GM19452 (cell line): ENCODE measurements around the gene CPSF2.
A peak's percentile ranks its signal among the peaks of the same experiment; 100 is the strongest.

ENCODE experiments used
- ATAC-seq: cut with Tn5 transposase; IDR thresholded peaks from one replicate; pipeline ENCODE4 v1.9.1; 2021; ENCODE audit not compliant: unreplicated experiment

CPSF2 gene

DNA sequence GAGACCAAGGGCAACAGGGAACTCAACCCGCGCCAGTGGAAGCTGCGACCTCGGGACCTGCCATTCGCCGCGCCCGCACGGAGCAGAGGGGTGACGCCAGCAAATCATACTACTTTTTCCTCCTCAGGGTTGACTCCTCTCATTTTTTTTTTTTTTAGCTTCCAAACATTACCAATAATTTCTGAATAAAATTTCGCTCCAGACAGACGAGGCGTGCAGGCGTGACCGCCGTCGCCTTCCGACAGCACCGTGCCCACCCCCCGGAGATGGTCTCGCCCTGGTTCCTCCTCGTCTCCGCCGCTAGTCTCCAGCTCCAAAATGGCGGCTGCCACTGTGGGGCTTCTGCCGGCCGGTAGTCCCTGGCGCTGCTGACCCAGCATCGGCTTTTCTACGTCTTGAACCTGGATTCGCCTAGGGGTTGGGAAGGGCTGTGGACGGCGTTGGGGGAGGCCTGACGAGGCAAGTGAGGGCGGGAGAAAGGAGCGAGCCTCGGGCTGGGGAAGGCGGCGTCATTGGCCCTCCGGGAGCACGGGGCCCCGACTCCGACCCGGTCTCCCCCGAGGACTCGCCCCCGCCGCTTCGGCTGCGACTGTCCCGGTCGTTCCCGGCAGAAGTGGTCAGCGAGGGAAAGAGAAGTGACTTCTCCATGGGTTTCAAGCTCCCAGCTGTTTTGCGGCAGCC lies at the start of gene CPSF2, which contains the start of gene NDUFB1:
Gene CPSF2, plus strand, starts transcription at position 300 of the 681 bp plus-strand sequence. CDS start 9,016 bp downstream, outside the sequence.
Gene NDUFB1, minus strand, starts transcription at position 37 of the 681 bp plus-strand sequence. CDS start 4,069 bp downstream, outside the sequence.
- peak; percentile 84 for ATAC-seq

- no peak for ATAC-seq
Observed at GRCh38 chr14:92074555-92074954, 47.2 kb upstream of the CPSF2 start.

GRCh38 chr14:92088494-92088893 lies 33.3 kb upstream of the CPSF2 start:
- ATAC-seq, result no peak

DNA sequence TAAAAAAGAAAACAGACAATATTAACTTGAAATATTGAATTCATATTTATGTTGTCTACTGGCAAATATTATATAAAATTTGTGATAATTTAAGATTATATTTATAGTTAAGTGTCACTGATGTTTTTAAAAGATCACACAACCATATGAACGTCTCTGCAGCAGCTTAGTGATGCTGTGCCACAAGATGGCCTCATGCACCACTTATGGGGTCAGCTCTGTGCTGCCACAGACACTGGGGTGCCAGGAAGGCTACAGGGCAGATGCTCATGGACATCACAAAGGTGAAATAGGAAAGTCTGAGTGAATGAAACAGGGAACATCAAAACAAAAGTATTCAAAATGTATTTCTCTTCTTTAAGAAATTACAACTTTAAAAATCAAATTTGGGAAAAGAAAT lies 28.4 kb upstream of the CPSF2 start:
- ATAC-seq, result no peak

DNA sequence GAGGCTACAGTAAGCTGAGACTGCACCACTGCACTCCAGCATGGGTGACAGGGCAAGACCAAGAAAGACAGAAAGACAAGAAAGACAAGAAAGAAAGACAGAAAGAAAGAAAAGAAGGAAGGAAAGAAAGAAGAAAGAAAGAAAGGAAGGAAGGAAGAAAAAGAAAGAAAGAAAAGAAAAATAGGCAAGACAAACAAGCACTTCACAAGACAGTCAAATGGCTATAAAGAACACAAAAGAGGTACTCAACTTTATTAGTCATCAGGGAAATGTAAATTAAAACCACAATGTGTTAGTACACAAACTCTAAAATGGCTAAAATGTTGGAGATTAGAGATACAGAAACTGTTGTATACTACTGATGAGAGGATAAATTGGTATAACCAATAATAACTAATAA lies 22.0 kb upstream of the CPSF2 start:
- ATAC-seq, result no peak

- ATAC-seq, result no peak
Observed at GRCh38 chr14:92103363-92103989, 18.3 kb upstream of the CPSF2 start.

DNA sequence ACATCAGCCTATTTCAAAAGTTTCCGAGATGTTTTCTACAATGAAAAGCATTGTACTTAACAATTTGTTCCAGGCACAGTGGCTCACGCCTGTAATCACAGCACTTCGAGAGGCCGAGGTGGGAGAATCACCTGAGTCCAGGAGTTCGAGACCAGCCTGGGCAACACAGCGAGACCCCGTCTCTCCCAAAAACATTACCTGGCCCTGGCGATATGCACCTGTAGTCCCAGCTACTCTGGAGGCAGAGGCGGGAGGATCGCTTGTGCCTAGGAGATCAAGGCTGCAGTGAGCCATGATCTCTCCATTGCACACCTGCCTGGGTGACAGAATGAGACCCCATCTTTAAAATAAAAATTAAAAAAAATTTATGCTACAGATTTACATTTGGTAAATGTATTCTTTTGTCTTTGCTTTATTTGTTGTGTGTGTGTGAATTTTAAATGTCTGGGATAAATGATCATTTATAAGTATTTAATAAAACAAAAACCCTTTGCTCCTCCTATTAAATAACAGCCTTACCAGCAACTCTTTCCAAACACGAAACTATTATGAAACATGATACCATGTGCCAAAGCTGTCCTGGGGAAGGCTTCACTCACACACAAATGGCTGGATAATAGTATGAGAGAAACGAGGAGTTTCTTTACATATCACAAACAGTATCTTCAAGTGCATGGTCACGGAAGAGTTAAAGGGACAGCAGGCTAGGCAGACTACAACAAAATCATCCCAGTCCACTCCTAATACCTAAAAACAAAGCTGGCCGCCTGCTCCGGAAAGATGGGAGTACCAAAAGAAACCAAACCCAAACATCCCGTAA lies 16.5 kb upstream of the CPSF2 start:
- no peak for ATAC-seq

GRCh38 chr14:92105893-92106142 lies 16.0 kb upstream of the CPSF2 start:
- ATAC-seq, result peak; percentile 14

DNA sequence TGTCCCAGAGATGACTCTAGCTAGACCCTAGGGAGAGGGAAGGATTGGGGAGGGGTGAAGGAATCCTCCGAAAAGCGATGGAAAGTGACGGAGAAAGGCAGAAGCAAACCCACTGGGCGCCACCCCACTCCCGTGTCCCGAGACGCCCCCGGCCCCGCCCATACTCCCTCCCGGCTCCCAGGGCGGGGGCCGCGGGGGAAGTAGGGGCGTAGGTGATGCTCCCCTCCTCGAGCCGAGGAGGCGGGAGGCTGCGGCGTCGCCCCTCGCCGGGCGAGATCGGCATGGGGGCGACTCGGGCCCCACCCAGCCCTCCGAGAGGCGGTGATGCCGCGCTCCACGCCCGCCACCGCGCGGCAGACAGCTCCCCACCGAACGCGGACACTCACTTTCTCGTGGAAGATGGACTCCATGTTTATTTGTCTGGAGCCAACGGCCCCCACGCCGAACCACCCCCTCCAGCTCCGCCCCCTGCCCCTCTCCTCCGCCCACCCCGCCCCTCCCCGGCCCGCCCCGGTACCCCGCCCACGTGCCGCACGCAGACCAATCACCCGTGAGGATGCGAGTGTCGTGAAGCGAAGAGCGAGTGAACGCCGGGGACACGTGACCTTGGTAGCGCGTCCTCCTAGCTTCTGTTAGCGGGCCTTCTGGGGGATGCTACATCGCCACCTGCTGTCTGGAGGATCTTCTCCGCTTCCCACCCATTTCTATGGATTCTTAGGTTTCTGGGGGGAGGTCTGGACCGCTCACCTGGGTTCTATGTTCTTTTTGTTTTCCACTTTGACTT lies 15.4 kb upstream of the CPSF2 start, which contains the start of gene ATXN3:
Gene ATXN3, minus strand, starts transcription at position 440 of the 784 bp plus-strand sequence. Its CDS starts 30 bp downstream, at position 410.
- peak; percentile 87 for ATAC-seq

DNA sequence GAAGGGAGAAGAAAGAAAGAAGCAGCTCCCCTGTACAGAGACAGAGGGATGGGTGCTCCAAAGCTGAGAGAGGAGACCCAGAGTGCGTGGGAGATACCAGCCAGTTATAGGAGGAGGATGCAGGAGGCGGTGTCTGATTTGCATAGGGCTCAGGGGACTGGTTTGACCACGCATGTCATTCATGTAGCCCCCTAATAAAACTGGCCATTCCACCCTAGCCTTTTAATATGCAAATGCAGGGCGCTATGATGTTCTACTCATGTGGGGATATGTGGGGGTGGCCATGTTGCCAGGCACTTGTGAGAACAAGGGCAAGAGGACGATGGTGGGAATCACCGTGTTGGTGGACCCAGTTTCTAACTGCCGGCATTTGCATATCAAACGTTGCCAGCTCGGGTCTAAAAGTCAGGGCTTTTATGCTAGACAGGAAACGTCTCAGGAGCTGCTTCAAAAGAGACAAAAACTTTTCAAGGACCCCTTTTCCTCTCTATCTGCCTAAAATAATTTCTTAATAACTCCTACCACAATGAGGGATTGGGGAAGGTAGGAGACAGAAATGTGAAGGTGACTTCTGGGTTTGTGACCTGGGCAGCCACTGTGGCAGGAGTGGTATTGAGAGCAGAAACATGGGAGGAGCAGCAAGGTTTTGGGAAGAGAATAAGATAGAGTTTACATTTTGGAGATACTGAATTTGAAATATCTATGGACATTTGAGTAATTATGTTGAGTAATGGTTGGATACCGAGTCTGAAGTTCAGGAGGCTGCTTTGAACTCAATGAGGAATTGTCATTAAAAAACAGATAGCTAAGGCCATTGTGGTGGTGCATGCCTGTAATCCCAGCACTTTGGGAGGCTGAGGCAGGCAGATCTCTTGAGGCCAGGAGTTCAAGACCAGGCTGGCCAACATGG lies 13.2 kb upstream of the CPSF2 start:
- no peak for ATAC-seq

DNA sequence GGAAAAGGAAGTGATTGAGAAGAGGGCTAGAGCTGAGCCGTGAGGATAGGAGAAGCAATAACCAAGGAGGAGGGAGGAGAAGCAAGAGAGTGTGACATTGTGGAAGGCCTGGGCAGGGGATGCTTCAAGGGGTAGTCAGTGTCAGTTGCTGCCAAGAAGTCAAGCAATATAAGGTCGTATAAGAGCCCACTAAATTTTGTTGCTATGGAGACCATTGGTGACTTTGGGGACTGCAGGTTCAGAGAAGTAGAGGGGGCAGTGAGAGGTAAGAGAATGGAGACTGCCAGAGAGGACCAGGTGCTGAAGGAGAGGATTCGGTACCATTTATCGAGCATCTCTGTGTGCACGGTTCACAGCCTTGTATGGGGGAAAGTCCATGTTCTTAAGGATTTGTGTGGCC lies 12.3 kb upstream of the CPSF2 start:
- ATAC-seq, result no peak

DNA sequence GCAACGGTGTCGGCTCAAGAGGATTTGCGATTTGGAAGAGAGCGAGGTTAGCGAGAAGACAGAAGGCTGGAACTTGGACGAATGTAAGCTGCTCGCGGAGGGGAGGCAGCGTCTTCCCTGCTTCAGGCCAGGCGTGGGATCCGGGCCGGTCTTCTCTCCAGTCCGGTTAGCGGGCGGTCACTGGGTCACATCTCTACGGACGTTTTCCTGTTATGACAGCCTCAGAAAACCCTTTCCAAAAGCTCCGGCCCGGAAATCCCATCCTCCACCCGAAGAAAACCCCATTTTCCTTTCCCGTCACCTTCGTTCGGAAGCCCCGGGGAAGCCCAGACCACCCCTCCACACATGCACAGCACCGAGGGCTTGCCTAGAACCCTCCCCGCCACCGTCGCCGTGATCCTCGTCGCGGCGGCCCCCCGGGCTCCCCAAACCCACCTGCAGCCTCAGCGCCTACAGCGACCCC lies 531 bp upstream of the CPSF2 start:
- peak; percentile 9 for ATAC-seq

DNA sequence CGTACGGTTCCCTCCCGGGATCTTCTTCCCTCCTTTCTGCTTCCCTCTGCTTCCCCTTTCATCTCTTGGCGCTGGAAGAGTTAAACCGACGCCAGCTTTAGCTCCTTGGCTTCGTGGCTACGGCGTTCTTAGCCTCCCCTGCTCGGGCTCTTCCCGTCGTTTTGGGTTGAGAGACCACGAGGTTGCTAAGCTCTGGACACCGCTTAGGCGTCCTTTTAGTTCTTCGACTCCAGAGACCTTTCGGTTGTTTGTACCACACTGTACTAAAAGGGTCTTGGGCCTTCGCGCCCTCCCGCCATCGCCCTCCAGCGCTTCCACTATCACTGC lies 545 bp downstream of the CPSF2 start:
- ATAC-seq, result peak; percentile 7

GRCh38 chr14:92122761-92123160 lies 992 bp downstream of the CPSF2 start:
- no peak for ATAC-seq

- ATAC-seq, result no peak
Observed at GRCh38 chr14:92134456-92134855, 12.7 kb downstream of the CPSF2 start.

DNA sequence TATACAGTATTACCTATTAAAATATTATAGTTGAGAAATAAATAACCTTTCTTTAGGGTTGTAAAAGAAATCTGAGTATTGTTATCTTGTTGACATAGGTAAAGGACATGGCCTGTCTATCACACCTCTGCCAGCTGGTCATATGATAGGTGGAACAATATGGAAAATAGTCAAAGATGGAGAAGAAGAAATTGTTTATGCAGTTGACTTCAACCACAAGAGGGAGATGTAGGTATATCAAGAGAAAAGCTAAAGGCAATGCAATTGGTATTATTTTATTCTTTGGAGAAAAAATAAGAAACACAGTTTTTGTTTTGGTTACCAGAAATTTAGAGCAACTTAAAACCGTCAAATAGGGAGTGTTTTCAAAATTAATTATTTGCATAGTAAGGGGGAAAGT lies 13.5 kb downstream of the CPSF2 start:
- no peak for ATAC-seq

- no peak for ATAC-seq
Observed at GRCh38 chr14:92143309-92143708, 21.5 kb downstream of the CPSF2 start.

DNA sequence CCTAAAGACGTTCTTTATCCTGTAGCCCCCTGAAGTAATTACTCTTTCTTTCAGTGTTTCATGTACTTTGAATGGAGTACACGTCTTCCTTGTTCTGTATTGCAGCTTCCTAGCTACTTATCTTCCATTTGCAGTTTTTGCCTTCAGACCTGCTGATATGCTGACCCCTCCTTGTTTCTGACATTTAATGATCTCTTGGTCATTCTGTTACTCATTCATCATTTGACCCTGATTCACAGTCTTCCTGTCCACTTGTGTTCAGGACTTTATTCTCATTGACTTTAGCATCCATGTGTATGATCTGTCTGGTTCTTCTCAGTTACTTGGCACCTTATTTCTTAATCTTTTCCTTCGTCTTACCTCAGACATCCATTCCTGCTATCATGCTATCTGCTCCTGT lies 22.2 kb downstream of the CPSF2 start:
- ATAC-seq, result no peak

GRCh38 chr14:92144708-92145107 lies 22.9 kb downstream of the CPSF2 start:
- no peak for ATAC-seq

GRCh38 chr14:92153581-92153980 lies 31.8 kb downstream of the CPSF2 start:
- no peak for ATAC-seq
